Measurements from ENCODE around the gene PMPCA. TPM values are rescaled to one million over a fixed set of nuclear protein-coding genes. Genes with fewer than 3 reads are reported as not detected.
"Not testable (repeated sequence)": the region's sequence is repeated elsewhere in the genome, so short reads cannot be mapped to it uniquely, and the experiment has no call there.

The PMPCA gene
- total RNA-seq, 1 donor from 2014 or later, result 80.9 TPM

DNA sequence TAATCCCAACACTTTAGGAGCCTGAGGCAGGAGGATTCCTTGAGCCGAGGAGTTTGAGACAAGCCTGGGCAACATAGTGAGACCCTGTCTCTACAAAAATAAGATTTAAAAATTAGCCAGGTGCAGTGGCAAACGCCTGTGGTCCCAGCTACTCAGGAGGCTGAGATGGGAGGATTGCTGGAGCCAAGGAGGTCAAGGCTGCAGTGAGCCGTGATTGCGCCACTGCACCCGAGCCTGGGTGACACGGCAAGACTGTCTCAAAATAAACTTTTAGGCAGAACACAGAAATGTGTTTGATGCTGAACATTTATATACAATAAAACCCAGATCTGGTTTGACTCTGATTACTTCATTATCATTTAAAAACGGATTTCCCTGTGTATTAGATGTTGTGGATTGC, 5.0 kb upstream of the PMPCA start:
- intact Hi-C loops (cut with micrococcal nuclease), result no loop called here
- peaks cover 22% of the 10 kb centered on the region for H3K4me1 ChIP-seq
- no peaks in the 10 kb centered on the region for H3K9me3 ChIP-seq (replicated peaks)
- no peak overlapping the region for H3K27ac ChIP-seq (replicated peaks)
- no peak for DNase-seq
- no peak overlapping the region for H3K4me3 ChIP-seq
- H3K27me3 ChIP-seq (ENCODE audit: low read depth), result no peaks in the 10 kb centered on the region
- peaks cover 49% of the 10 kb centered on the region for H3K36me3 ChIP-seq
- TF ChIP-seq CTCF (IDR thresholded peaks at IDR 0.05; ENCODE audit: borderline replicate concordance), result no peak

GRCh38 chr9:136405904-136406303, 4.6 kb upstream of the PMPCA start:
- intact Hi-C loops (cut with micrococcal nuclease); H3K27ac ChIP-seq (replicated peaks); H3K9me3 ChIP-seq (replicated peaks); H3K4me3 ChIP-seq; DNase-seq; H3K27me3 ChIP-seq (ENCODE audit: low read depth): not testable (repeated sequence)
- peaks cover 23% of the 10 kb centered on the region for H3K4me1 ChIP-seq
- peaks cover 49% of the 10 kb centered on the region for H3K36me3 ChIP-seq

- intact Hi-C loops (cut with micrococcal nuclease), result not testable (repeated sequence)
These were observed 3.4 kb upstream of the PMPCA start for GRCh38 chr9:136407061-136407460.

GRCh38 chr9:136407911-136408310, 2.5 kb upstream of the PMPCA start:
- H3K4me3 ChIP-seq, result no peak overlapping the region
- intact Hi-C loops (cut with micrococcal nuclease), result no loop called here
- no peak overlapping the region for H3K27ac ChIP-seq (replicated peaks)
- peaks cover 52% of the 10 kb centered on the region for H3K36me3 ChIP-seq
- TF ChIP-seq CTCF (IDR thresholded peaks at IDR 0.05; ENCODE audit: borderline replicate concordance), result no peak
- H3K9me3 ChIP-seq (replicated peaks), result no peaks in the 10 kb centered on the region
- H3K4me1 ChIP-seq, result peaks cover 40% of the 10 kb centered on the region
- no peaks in the 10 kb centered on the region for H3K27me3 ChIP-seq (ENCODE audit: low read depth)
- no peak for DNase-seq

More at GRCh38 chr9:136407061-136407460, 3.4 kb upstream of the PMPCA start:
- peaks cover 35% of the 10 kb centered on the region for H3K4me1 ChIP-seq
- not testable (repeated sequence) for H3K9me3 ChIP-seq (replicated peaks); H3K4me3 ChIP-seq; DNase-seq; H3K27ac ChIP-seq (replicated peaks); H3K27me3 ChIP-seq (ENCODE audit: low read depth)
- peaks cover 52% of the 10 kb centered on the region for H3K36me3 ChIP-seq

GRCh38 chr9:136409557-136410455, 652 bp upstream of the PMPCA start:
- intact Hi-C loops (cut with micrococcal nuclease), result no loop called here
- no peak for DNase-seq
- H3K36me3 ChIP-seq, result peaks cover 57% of the 10 kb centered on the region
- H3K4me3 ChIP-seq, result peak overlapping the region; percentile 97
- peak overlapping the region; percentile 88 for H3K27ac ChIP-seq (replicated peaks)
- TF ChIP-seq CTCF (IDR thresholded peaks at IDR 0.05; ENCODE audit: borderline replicate concordance), result no peak
- peaks cover 44% of the 10 kb centered on the region for H3K4me1 ChIP-seq
- no peaks in the 10 kb centered on the region for H3K9me3 ChIP-seq (replicated peaks)
- H3K27me3 ChIP-seq (ENCODE audit: low read depth), result no peaks in the 10 kb centered on the region

DNA sequence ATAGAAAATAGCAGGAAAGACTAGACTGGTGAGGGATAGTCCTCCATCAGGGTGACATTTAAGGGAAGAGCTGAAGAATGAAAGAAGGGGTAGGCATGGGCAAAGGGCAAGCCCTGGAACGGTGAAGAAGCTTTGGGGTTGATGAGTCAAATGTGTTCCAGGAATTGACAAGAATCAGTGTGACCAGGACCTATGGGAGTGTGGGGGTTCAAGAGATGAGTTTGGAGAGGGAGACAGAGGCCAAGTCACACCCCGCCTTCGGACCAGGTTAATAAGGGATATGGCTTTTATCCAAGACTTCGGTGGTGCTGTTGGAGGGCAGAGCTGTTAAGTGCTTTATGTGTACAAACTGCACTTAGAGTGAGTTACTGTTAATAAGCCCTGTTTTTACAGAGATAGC, 920 bp downstream of the PMPCA start:
- Histone ChIP-seq H3K27me3 (ENCODE audit: low read depth) (no peaks in the 10 kb centered on the region), H3K4me1 (peaks cover 39% of the 10 kb centered on the region), H3K4me3 (peak overlapping the region; percentile 97), H3K27ac (replicated peaks) (peak overlapping the region; percentile 88), H3K9me3 (replicated peaks) (no peaks in the 10 kb centered on the region), H3K36me3 (peaks cover 57% of the 10 kb centered on the region)
- no peak for DNase-seq
- intact Hi-C loops (cut with micrococcal nuclease), result no loop called here
- no peak for TF ChIP-seq CTCF (IDR thresholded peaks at IDR 0.05; ENCODE audit: borderline replicate concordance)
